SU-DHL-6 (cell line): ENCODE measurements around the gene EPHX1.

Source experiments
- H2AFZ ChIP-seq: fragments of 200-600 bp; sonication (generic); 2 replicates; pipeline ENCODE4 v1.6.1; 2014; ENCODE audit warnings: low read depth, mild to moderate bottlenecking, moderate library complexity, mixed read lengths, antibody characterized with exemption, low read length; ENCODE audit not compliant: severe bottlenecking
- H3F3A ChIP-seq: fragments of 200-600 bp; shearing (Covaris generic); 2 replicates; pipeline ENCODE4 v1.6.0; 2016; ENCODE audit warnings: antibody characterized with exemption, mild to moderate bottlenecking; ENCODE audit not compliant: insufficient read depth
- H3K27ac ChIP-seq: fragments of 200-600 bp; sonication (generic); 2 replicates; pipeline ENCODE4 v1.5.1; 2016; ENCODE audit warnings: low read depth, mild to moderate bottlenecking, low read length, moderate library complexity, mixed read lengths
- H3K27me3 ChIP-seq: fragments of 200-600 bp; sonication (generic), shearing (Covaris generic); 2 replicates; pipeline ENCODE4 v1.6.0; 2014; ENCODE audit warnings: mild to moderate bottlenecking, low read length
- H3K36me3 ChIP-seq: fragments of 200-600 bp; sonication (generic); 2 replicates; pipeline ENCODE4 v1.6.1; 2014; ENCODE audit warnings: mild to moderate bottlenecking, low read length, mixed read lengths
- H3K4me2 ChIP-seq: fragments of 300-600, 200-600 bp; shearing (Covaris generic), sonication (generic); 2 replicates; pipeline ENCODE4 v1.6.0; 2014; ENCODE audit warnings: low read length, low read depth, mild to moderate bottlenecking; ENCODE audit not compliant: poor library complexity, severe bottlenecking
- H3K4me3 ChIP-seq: fragments of 200-600 bp; sonication (generic); 2 replicates; pipeline ENCODE4 v1.5.1; 2014; ENCODE audit warnings: antibody characterized with exemption, low read length, mild to moderate bottlenecking, mixed read lengths; ENCODE audit not compliant: insufficient read depth, poor library complexity, severe bottlenecking
- H3K79me2 ChIP-seq: fragments of 200-600 bp; sonication (generic); 2 replicates; pipeline ENCODE4 v1.6.1; 2014; ENCODE audit warnings: mild to moderate bottlenecking, low read length, moderate library complexity; ENCODE audit not compliant: insufficient read depth
- H3K9ac ChIP-seq: fragments of 200-600 bp; sonication (generic); 2 replicates; pipeline ENCODE4 v1.7.0; 2014; ENCODE audit warnings: mild to moderate bottlenecking, low read length
- H3K9me2 ChIP-seq: fragments of 200-600 bp; sonication (generic); replicated peaks from 2 replicates; pipeline ENCODE4 v1.6.1; 2014; ENCODE audit warnings: low read length; ENCODE audit not compliant: insufficient read depth
- H3K9me3 ChIP-seq: fragments of 200-600 bp; sonication (generic); 2 replicates; pipeline ENCODE4 v1.6.1; 2014; ENCODE audit warnings: low read length, mixed read lengths; ENCODE audit not compliant: insufficient read depth
- H4K20me1 ChIP-seq: fragments of 200-600 bp; sonication (generic); 2 replicates; pipeline ENCODE4 v1.6.1; 2014; ENCODE audit warnings: low read depth, mild to moderate bottlenecking, antibody characterized with exemption, low read length, moderate library complexity, mixed read lengths
- EZH2phosphoT487 ChIP-seq: fragments of 200-600 bp; sonication (generic), shearing (Covaris generic); conservative IDR thresholded peaks from 2 replicates; pipeline ENCODE4 v1.6.1; 2018; ENCODE audit warnings: mild to moderate bottlenecking, antibody characterized with exemption, low read length, moderate library complexity, mixed read lengths
- TF ChIP-seq, protein P1 (sequence below): fragments of 200-600 bp; sonication (generic); IDR thresholded peaks from one replicate; pipeline ENCODE4 v1.5.1; 2017; ENCODE audit warnings: antibody characterized with exemption, mild to moderate bottlenecking, low read length, moderate library complexity; ENCODE audit not compliant: insufficient read depth, poor library complexity, severe bottlenecking

EPHX1 gene

DNA sequence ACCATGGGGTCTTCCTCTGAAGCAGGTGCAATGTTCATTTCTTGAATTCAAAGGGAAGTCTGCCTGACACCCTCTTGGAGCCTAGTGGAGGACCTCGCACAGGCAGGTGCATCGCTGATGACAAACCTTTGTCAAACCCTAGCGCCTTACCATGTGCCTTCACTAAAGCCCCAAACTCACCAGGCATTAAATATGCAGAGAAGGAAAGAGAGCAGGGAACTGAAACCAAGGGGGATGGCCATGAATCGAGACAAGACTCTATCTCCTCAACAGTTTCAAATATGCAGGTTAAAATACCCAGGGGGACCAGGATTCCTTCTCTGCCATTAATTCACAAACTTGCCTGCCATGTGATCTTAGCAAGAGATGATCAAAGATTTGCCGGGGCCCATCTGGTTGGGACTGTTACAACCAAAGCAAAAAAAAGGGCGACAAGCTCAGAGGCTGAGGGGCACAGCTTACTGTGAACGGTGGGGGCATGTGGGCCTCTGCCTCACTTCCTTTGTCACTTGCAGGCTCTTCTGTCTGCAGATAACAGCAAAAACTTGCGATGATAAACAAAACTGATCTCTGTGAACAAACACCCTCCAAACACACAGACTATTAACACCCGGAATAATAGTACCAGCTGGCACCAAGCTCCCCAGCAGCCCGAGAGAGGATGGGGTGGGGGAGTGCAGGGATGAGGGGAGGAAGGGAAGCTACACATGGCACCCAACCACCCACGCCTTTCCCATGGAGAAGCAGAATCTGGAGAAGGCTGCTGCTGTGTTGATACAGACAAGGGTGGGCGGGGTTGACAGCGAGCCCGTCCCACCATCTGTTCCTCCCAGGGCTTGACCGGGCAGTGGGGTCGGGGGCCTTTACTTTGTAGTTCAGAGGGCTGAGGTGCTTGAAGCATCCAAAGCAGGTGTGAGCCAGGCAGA is 38.4 kb downstream of the EPHX1 start:
- peak overlapping the region; percentile 26 for H3K4me3 ChIP-seq
- H3K9me3 ChIP-seq: no peaks in the 10 kb centered on the region
- no peaks in the 10 kb centered on the region for H3K79me2 ChIP-seq
- H3K9me2 ChIP-seq: no peaks in the 10 kb centered on the region
- peak overlapping the region; percentile 71 for H3K4me2 ChIP-seq
- H3K9ac ChIP-seq: peak overlapping the region; percentile 51
- no peak for TF ChIP-seq EZH2phosphoT487
- TF ChIP-seq, protein P1, sequence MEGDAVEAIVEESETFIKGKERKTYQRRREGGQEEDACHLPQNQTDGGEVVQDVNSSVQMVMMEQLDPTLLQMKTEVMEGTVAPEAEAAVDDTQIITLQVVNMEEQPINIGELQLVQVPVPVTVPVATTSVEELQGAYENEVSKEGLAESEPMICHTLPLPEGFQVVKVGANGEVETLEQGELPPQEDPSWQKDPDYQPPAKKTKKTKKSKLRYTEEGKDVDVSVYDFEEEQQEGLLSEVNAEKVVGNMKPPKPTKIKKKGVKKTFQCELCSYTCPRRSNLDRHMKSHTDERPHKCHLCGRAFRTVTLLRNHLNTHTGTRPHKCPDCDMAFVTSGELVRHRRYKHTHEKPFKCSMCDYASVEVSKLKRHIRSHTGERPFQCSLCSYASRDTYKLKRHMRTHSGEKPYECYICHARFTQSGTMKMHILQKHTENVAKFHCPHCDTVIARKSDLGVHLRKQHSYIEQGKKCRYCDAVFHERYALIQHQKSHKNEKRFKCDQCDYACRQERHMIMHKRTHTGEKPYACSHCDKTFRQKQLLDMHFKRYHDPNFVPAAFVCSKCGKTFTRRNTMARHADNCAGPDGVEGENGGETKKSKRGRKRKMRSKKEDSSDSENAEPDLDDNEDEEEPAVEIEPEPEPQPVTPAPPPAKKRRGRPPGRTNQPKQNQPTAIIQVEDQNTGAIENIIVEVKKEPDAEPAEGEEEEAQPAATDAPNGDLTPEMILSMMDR: no peak
- peak overlapping the region; percentile 85 for H2AFZ ChIP-seq
- H3F3A ChIP-seq: peaks cover 24% of the 10 kb centered on the region
- H3K36me3 ChIP-seq: no peaks in the 10 kb centered on the region
- no peaks in the 10 kb centered on the region for H3K27me3 ChIP-seq
- H4K20me1 ChIP-seq: no peaks in the 10 kb centered on the region
- peak overlapping the region; percentile 92 for H3K27ac ChIP-seq

DNA sequence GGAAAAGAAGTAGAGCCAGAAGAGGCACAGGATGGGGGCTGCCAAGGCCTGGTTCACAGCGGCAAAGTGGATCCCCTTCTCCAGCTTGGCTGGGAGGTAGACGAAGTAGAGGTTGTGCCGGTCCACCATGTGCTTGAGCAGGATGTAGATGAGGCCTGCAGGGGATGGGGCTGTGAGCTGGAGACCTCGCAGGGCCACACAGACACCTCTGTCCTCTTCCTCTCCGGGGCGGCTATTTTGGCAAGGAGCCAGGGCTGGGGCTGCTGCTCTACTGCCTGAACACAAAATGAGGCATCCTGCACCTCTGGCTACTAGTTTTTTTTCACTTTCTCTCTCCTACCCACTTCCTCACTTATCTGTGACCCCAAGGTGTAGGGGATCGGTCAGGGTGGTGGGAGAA is 40.0 kb downstream of the EPHX1 start:
- peak overlapping the region; percentile 51; the same call in 1 of the 2 replicates for H3K9ac ChIP-seq
- no peaks in the 10 kb centered on the region for H3K27me3 ChIP-seq
- H3K9me3 ChIP-seq: no peaks in the 10 kb centered on the region
- H3K36me3 ChIP-seq: no peaks in the 10 kb centered on the region
- H3F3A ChIP-seq: peaks cover 24% of the 10 kb centered on the region
- H3K9me2 ChIP-seq: no peaks in the 10 kb centered on the region
- peak overlapping the region; percentile 71 for H3K4me2 ChIP-seq
- H3K27ac ChIP-seq: peak overlapping the region; percentile 92
- TF ChIP-seq, protein P1: no peak
- TF ChIP-seq EZH2phosphoT487: no peak
- H3K79me2 ChIP-seq: no peaks in the 10 kb centered on the region
- H2AFZ ChIP-seq: peak overlapping the region; percentile 25
- H3K4me3 ChIP-seq: no peak overlapping the region
- no peaks in the 10 kb centered on the region for H4K20me1 ChIP-seq

DNA sequence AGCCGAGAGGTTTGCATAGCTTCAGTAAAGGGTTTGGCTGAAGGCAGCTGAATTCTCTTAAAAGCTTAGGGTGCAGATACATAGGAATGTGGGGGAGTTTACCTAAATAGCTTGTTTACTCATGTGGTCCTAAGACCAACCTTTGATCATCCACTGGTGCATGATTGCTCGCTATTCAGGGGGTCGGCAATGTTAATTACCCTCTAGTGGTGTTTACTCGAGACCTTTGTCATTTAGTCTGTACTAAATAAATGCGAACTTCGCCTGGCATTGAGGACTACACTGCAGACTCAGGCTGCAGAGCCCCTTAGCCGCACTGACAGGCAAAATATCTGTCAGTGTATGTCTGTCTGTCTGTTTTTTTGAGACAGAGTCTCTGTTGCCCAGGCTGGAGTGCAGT is 40.4 kb downstream of the EPHX1 start:
- H2AFZ ChIP-seq: no peak overlapping the region
- H3F3A ChIP-seq: peaks cover 24% of the 10 kb centered on the region
- H3K4me2 ChIP-seq: no peak overlapping the region
- no peak overlapping the region for H3K4me3 ChIP-seq
- peak overlapping the region; percentile 92; the same call in 1 of the 2 replicates for H3K27ac ChIP-seq
- no peaks in the 10 kb centered on the region for H3K36me3 ChIP-seq
- H3K79me2 ChIP-seq: no peaks in the 10 kb centered on the region
- H3K9ac ChIP-seq: no peak overlapping the region
- no peaks in the 10 kb centered on the region for H3K9me3 ChIP-seq
- H4K20me1 ChIP-seq: no peaks in the 10 kb centered on the region
- H3K9me2 ChIP-seq: no peaks in the 10 kb centered on the region
- no peaks in the 10 kb centered on the region for H3K27me3 ChIP-seq
- no peak for TF ChIP-seq EZH2phosphoT487
- TF ChIP-seq, protein P1: no peak
